Right lobe of liver (tissue), 5 donors: Measurements from ENCODE around the gene CTAGE4. TPM values are rescaled to one million over a fixed set of nuclear protein-coding genes. Genes with fewer than 3 reads are reported as not detected.

ENCODE experiments used
- total RNA-seq, 6 experiments: library from RNA; depleted of rRNA in 2 of 6; stranded (reverse); fragments of >200 nt in 2 of 6; fragmentation: NEBNext Ultra II Directional in 3 of 6; extraction: Animal tissue kit (Norgen Biotek cat#: 25700) in 3 of 6; gene quantifications; one replicate each; pipeline versions ENCODE4 v1.1.0 to v1.2.4, GENCODE V29; 2016 to 2023
- donor health status: DM: no; HTN: no; CAD: no.
- donor health status: DM: no; HTN: no; CAD: no.
- donor health status: DM: no; HTN: yes; CAD: no.
- donor health status: DM: no; HTN: yes; CAD: no.

CTAGE4 gene
- total RNA-seq, 6 experiments from 2014 or later = 2.1 to 4.5 (median 3.5) TPM

Other genes starting within 250 kb of the CTAGE4 start
- gene OR2F2, start 248.2 kb upstream of the CTAGE4 start, total RNA-seq = not detected
- gene OR2F1, start 228.6 kb upstream of the CTAGE4 start, total RNA-seq = not detected
- gene OR6B1, start 183.1 kb upstream of the CTAGE4 start, total RNA-seq = not detected
- not detected for gene OR2A5, start 134.5 kb upstream of the CTAGE4 start, total RNA-seq
- gene OR2A25, start 113.7 kb upstream of the CTAGE4 start, total RNA-seq = not detected
- gene OR2A12, start 97.2 kb upstream of the CTAGE4 start, total RNA-seq = not detected
- gene OR2A2, start 73.9 kb upstream of the CTAGE4 start, total RNA-seq = not detected
- gene OR2A14, start 60.3 kb upstream of the CTAGE4 start, total RNA-seq = not detected
- gene ARHGEF35, start 12.4 kb downstream of the CTAGE4 start, total RNA-seq = 10 to 100 TPM in 1 of 6 experiments, 1 to 10 TPM in 5; 3.6 to 10.8 (median 5.8) TPM
- not detected for gene OR2A42, start 56.1 kb downstream of the CTAGE4 start, total RNA-seq
- 1 to 10 TPM; 1.5 to 5.6 (median 3.5) TPM for gene OR2A7, start 81.3 kb downstream of the CTAGE4 start, total RNA-seq
- 1 to 10 TPM in 2 of 6 experiments, under 1 TPM in 4; 0.53 to 1.3 (median 0.71) TPM for gene CTAGE8, start 85.8 kb downstream of the CTAGE4 start, total RNA-seq
- under 1 TPM in 1 of 6 experiments, not detected in 5; 0.09 TPM for gene OR2A1, start 129.0 kb downstream of the CTAGE4 start, total RNA-seq
- 10 to 100 TPM; 10.2 to 18.2 (median 15.0) TPM for gene ARHGEF5, start 171.9 kb downstream of the CTAGE4 start, total RNA-seq
- gene NOBOX, start 220.2 kb downstream of the CTAGE4 start, total RNA-seq = not detected